ENCODE data around the gene XAF1.
"Not testable (repeated sequence)": the region's sequence is repeated elsewhere in the genome, so short reads cannot be mapped to it uniquely, and the experiment has no call there.

XAF1 gene, protein sequence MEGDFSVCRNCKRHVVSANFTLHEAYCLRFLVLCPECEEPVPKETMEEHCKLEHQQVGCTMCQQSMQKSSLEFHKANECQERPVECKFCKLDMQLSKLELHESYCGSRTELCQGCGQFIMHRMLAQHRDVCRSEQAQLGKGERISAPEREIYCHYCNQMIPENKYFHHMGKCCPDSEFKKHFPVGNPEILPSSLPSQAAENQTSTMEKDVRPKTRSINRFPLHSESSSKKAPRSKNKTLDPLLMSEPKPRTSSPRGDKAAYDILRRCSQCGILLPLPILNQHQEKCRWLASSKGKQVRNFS

GRCh38 chr17:6755731-6756184, at the start of gene XAF1:
Gene XAF1 (plus strand): TSS chr17:6756046. CDS start chr17:6756079, 33 bp downstream.
- DNase-seq: peak; percentile 47 to 59

DNA sequence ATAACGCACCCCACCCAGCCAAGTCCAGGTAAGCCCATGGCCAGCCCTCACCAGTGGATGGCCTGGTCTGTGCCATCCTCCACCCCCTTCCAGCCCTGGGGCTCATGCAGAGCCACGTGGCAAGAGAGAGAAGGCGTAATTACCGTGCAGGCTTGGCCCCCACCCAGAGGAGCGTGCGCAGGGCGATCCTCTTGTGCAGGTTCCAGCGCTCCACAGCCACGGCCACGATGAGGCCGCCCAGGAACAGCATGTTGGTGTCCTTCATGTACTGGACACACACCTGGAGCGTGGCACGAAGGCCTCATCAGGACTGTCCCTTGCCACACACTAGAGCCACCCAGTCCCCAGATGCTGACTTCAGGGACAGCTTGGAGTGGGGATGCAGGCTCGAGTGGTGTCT, 49.3 kb upstream of the XAF1 start:
- no peak for DNase-seq

GRCh38 chr17:6706996-6707395, 48.9 kb upstream of the XAF1 start:
- no peak for DNase-seq

- DNase-seq: no peak
These were observed 47.4 kb upstream of the XAF1 start for GRCh38 chr17:6708357-6708961.

DNA sequence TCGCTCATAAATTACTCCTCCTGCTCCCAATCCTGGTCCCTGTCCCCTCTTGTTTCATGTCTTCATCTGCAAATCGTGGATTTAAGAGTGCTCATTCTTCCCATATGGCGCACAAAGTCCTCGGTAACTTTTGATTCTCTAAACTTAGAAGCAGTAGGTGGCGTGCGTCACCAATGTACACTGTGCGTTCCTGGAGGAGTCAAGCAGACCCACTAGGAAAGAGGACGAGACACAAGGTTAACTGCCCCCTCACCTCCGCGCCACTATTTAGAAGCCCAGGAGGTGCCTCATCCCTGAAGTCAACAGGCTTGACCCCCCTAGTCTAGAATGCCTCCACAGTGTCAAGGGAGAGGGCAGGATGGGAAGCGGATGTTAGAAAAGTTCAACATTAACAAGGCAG, 45.5 kb upstream of the XAF1 start:
- no peak for DNase-seq

- DNase-seq: no peak
These were observed 44.7 kb upstream of the XAF1 start for GRCh38 chr17:6711081-6711674.

GRCh38 chr17:6711681-6712057, 44.2 kb upstream of the XAF1 start:
- no peak for DNase-seq

GRCh38 chr17:6712058-6712853, 43.6 kb upstream of the XAF1 start:
- no peak for DNase-seq

GRCh38 chr17:6712854-6713129, 43.1 kb upstream of the XAF1 start:
- no peak for DNase-seq

GRCh38 chr17:6713130-6713917, 42.5 kb upstream of the XAF1 start, which contains the start of gene SLC13A5:
Gene SLC13A5 (minus strand): TSS chr17:6713369. CDS start chr17:6713333, 36 bp downstream.
- peak in 1 of 2 donors; percentile 2 for DNase-seq

GRCh38 chr17:6713918-6714271, 42.0 kb upstream of the XAF1 start:
- no peak for DNase-seq

DNA sequence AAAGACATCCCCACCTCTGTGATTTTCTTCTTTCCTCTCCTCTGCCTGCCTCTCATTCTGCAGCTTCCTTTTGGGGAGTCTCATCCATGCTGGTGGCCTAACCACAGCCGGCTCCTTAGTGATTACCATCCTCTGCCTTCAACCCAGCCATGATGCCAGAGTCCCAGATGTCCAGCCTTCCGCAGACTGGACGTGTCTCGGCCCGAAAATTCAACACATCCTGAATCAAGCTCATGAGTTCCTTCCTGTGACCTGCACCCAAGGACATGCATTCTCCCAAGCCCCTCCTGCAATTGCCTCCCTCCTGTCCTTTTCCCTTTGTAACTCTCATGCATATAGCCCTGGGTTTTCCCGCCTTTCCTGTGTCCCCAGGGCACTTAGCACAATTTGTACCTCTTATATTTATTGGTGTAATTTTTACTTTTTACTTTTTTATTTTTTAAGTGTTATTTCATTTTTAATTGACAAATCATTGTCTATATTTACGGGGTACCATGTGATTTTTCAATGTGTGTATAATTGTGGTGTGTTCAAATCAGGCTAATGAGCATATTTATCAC, 41.5 kb upstream of the XAF1 start:
- no peak for DNase-seq

GRCh38 chr17:6716736-6717135, 39.1 kb upstream of the XAF1 start:
- no peak for DNase-seq

- no peak for DNase-seq
These were observed 34.1 kb upstream of the XAF1 start for GRCh38 chr17:6721744-6722143.

- DNase-seq: no peak
These were observed 31.8 kb upstream of the XAF1 start for GRCh38 chr17:6724009-6724408.

DNA sequence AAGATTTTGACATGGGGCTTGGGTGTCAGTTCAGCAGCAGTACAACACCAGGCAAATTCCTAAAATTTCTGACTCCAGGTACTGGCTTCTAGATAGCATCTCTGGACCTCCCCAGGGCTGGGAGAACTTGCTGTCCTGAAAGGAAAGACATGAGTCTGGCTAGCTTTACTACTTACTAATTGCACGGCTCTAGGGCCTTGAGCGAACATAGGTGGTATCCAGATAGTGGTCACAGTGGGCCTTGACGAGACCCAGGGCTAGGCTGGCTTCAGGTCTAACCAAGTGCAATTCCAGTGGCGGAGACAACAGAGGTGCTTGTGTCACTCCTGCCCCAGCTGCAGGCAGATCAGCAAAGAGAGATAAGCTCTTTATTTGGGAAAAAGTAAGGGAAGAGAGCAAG, 26.3 kb upstream of the XAF1 start:
- DNase-seq: no peak

GRCh38 chr17:6746665-6747064, 9.2 kb upstream of the XAF1 start:
- DNase-seq: not testable (repeated sequence)

DNA sequence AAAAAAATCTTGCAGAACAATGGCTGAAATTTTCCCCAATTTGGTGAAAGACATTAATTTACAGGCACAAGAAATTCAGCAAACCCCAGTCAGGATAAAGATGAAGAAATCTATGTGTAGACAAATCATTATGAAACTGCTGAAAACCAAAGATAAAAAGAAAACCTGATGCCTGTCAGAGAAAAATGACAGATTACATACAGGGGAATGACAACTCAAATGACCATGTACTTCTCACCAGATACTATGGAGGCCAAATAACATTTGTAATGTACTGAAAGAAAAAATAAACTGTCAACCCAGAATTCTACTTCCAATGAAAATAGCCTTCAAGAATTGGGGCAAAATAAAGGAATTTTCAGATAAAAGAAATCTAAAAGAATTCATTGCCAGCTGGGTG, 7.2 kb upstream of the XAF1 start:
- no peak for DNase-seq

DNA sequence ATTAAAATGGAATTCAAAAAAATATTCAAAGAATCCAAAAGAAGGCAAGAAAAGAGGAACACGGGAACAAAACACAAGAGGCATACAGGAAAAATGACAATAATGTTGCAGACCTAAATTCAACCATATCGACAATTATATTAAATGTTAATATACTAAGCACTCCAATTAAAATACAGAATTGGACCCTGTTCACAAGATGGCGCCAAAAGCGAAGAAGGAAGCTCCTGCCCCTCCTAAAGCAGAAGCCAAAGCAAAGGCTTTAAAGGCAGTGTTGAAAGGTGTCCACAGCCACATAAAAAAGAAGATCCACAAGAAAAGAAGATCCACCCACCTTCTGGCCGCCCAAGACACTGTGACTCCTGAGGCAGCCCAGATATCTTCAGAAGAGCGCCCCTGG, 6.3 kb upstream of the XAF1 start:
- peak in 1 of 2 donors; percentile 20 for DNase-seq

GRCh38 chr17:6752068-6752909, 3.6 kb upstream of the XAF1 start:
- DNase-seq: no peak

DNA sequence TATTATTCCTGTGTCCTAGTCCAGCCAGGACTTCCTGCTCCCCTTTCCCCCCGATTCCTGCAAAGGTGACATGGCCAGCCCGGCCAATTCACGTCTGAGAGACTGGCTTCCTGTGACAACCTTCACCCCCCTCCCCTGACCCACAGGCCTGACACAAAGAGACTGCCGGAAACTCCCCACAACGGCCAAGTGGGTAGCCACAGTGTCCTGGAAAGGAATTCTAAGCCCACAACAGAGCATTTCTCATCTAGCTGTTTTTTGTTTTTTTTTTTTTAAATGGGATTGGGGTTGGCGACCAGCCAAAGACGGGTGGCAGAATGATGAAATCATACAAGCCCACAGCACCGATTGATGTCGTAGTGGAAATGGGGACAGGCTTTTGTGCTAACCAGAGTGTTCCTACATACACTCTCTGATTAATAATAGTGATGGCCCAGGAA, 2.8 kb upstream of the XAF1 start:
- DNase-seq: peak; percentile 45 to 69

DNA sequence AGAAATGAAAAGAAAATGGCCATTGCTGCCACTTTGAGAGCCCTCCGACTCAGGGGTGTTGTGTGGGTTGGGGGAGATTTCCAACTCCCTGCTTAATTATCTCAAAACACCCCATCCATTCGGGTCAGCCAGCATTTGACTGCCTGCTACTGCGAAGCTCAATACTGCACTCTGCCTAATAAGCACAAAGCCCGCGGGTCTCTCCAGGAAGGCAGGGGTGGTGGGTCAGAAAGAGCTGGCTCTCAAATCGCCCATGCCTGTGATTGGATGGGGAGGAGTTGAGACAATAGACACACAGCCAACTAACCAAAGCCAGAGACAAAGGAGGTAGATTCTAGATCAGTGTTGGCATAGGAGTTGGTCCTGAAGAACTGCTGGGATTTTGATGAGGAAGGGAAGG, 2.3 kb upstream of the XAF1 start:
- DNase-seq: no peak
